Progenitor cell of endocrine pancreas (in vitro differentiated cells): ENCODE results near the gene ATG7. TPM values are rescaled to one million over a fixed set of nuclear protein-coding genes. Genes with fewer than 3 reads are reported as not detected.

ENCODE experiments used
- DNase-seq: peaks from one replicate; pipeline ENCODE4 v3.0.0; 2021; ENCODE audit warnings: low spot score; ENCODE audit not compliant: unreplicated experiment
- H3K27ac Mint-ChIP-seq: 2 replicates; pipeline ENCODE4 v1.8.0; 2021; ENCODE audit warnings: mild to moderate bottlenecking, moderate library complexity, mixed read lengths
- H3K27me3 Mint-ChIP-seq: 2 replicates; pipeline ENCODE4 v1.8.0; 2021; ENCODE audit warnings: mixed read lengths
- H3K36me3 Mint-ChIP-seq: 2 replicates; pipeline ENCODE4 v1.8.0; 2022; ENCODE audit warnings: mixed read lengths; ENCODE audit not compliant: insufficient read depth
- H3K4me1 Mint-ChIP-seq: 2 replicates; pipeline ENCODE4 v1.8.0; 2021; ENCODE audit warnings: low read depth, mixed read lengths
- H3K4me3 Mint-ChIP-seq: 2 replicates; pipeline ENCODE4 v1.8.0; 2021; ENCODE audit warnings: low read depth, mild to moderate bottlenecking, moderate library complexity, mixed read lengths
- H3K9me3 Mint-ChIP-seq: 2 replicates; pipeline ENCODE4 v1.8.0; 2021; ENCODE audit warnings: low read depth, mixed read lengths
- CTCF ChIP-seq: fragments of 200-600 bp; sonication (generic); IDR thresholded peaks from one replicate; pipeline ENCODE4 v1.5.0; 2021; ENCODE audit warnings: antibody characterized with exemption, mild to moderate bottlenecking; ENCODE audit not compliant: unreplicated experiment
- total RNA-seq: library from RNA; stranded (reverse); gene quantifications from 2 replicates; pipeline ENCODE4 v1.2.1, GENCODE V29; 2021

ATG7 gene
- total RNA-seq, 1 donor from 2014 or later, result 29.1 TPM

- Mint-ChIP-seq H3K9me3 (peaks cover 34% of the 10 kb centered on the region), H3K36me3 (peaks cover 26% of the 10 kb centered on the region), H3K4me1 (peaks cover 2% of the 10 kb centered on the region), H3K27ac (no peak overlapping the region), H3K4me3 (no peak overlapping the region), H3K27me3 (no peaks in the 10 kb centered on the region)
- DNase-seq, result no peak
- TF ChIP-seq CTCF, result no peak
Measured at GRCh38 chr3:11411956-11412355, 139.8 kb downstream of the ATG7 start.

GRCh38 chr3:11413071-11413470 is 140.9 kb downstream of the ATG7 start:
- no peak overlapping the region for H3K4me3 Mint-ChIP-seq
- no peaks in the 10 kb centered on the region for H3K27me3 Mint-ChIP-seq
- no peak for DNase-seq
- no peak overlapping the region for H3K27ac Mint-ChIP-seq
- peaks cover 19% of the 10 kb centered on the region for H3K36me3 Mint-ChIP-seq
- no peak for TF ChIP-seq CTCF
- H3K9me3 Mint-ChIP-seq, result peaks cover 30% of the 10 kb centered on the region
- peaks cover 2% of the 10 kb centered on the region for H3K4me1 Mint-ChIP-seq

- Mint-ChIP-seq H3K36me3 (peaks cover 7% of the 10 kb centered on the region), H3K4me3 (no peak overlapping the region)
Measured at GRCh38 chr3:11415099-11415498, 142.9 kb downstream of the ATG7 start.

GRCh38 chr3:11420066-11420465 is 147.9 kb downstream of the ATG7 start:
- H3K27ac Mint-ChIP-seq, result no peak overlapping the region

More at GRCh38 chr3:11415099-11415498, 142.9 kb downstream of the ATG7 start:
- H3K27ac Mint-ChIP-seq, result no peak overlapping the region
- H3K4me1 Mint-ChIP-seq, result peaks cover 2% of the 10 kb centered on the region
- no peak for DNase-seq
- no peak for TF ChIP-seq CTCF
- no peaks in the 10 kb centered on the region for H3K27me3 Mint-ChIP-seq
- H3K9me3 Mint-ChIP-seq, result peaks cover 13% of the 10 kb centered on the region

GRCh38 chr3:11422291-11422690 is 150.1 kb downstream of the ATG7 start:
- no peaks in the 10 kb centered on the region for H3K4me1 Mint-ChIP-seq
- H3K9me3 Mint-ChIP-seq, result peaks cover 3% of the 10 kb centered on the region
- H3K4me3 Mint-ChIP-seq, result no peak overlapping the region
- no peak for TF ChIP-seq CTCF
- H3K27ac Mint-ChIP-seq, result no peak overlapping the region
- peaks cover 3% of the 10 kb centered on the region for H3K36me3 Mint-ChIP-seq
- DNase-seq, result no peak
- no peaks in the 10 kb centered on the region for H3K27me3 Mint-ChIP-seq

More at GRCh38 chr3:11420066-11420465, 147.9 kb downstream of the ATG7 start:
- Mint-ChIP-seq H3K4me1 (peaks cover 2% of the 10 kb centered on the region), H3K4me3 (no peak overlapping the region), H3K27me3 (no peaks in the 10 kb centered on the region), H3K36me3 (no peaks in the 10 kb centered on the region), H3K9me3 (no peaks in the 10 kb centered on the region)
- no peak for DNase-seq
- TF ChIP-seq CTCF, result no peak
